Body of pancreas (tissue), 4 donors: ENCODE results near the gene RPUSD1.

Experiments
- CTCF ChIP-seq, 7 experiments: fragments of 450-650 bp in 4 of 7; fragments of 200-600 bp in 3 of 7; sonication (generic) in 3 of 7; IDR thresholded peaks; one replicate each; pipeline ENCODE4 v1.5.1; 2016 to 2019; ENCODE audit warnings: antibody characterized with exemption in 7 of 7
- POLR2A ChIP-seq, 3 donors: fragments of 450-650 bp; IDR thresholded peaks; one replicate each; pipeline ENCODE4 v1.6.1; 2016; ENCODE audit warnings: antibody characterized with exemption in 3 of 3, mild to moderate bottlenecking in 2 of 3

GRCh38 chr16:769184-769784, 18.9 kb downstream of the RPUSD1 start:
- no peak for TF ChIP-seq CTCF (IDR thresholded peaks at IDR 0.05)
- no peak for TF ChIP-seq POLR2A (IDR thresholded peaks at IDR 0.05)
